HEK293T (cell line): ENCODE measurements around the gene JARID2.

ENCODE experiments used
- ARNT ChIP-seq: fragments of 450-650 bp; IDR thresholded peaks from 2 replicates; pipeline ENCODE4 v1.6.1; 2017; ENCODE audit warnings: mild to moderate bottlenecking
- ELF4 ChIP-seq: fragments of 450-650 bp; IDR thresholded peaks from 2 replicates; pipeline ENCODE4 v1.6.1; 2017; ENCODE audit warnings: antibody characterized with exemption
- FOXM1 ChIP-seq: fragments of 450-650 bp; IDR thresholded peaks from 2 replicates; pipeline ENCODE4 v1.6.1; 2017; ENCODE audit warnings: mild to moderate bottlenecking, borderline replicate concordance
- NFRKB ChIP-seq: fragments of 450-650 bp; IDR thresholded peaks from 2 replicates; pipeline ENCODE4 v1.6.1; 2016; ENCODE audit warnings: mild to moderate bottlenecking, moderate library complexity
- SP1 ChIP-seq: fragments of 450-650 bp; IDR thresholded peaks from 2 replicates; pipeline ENCODE4 v1.6.1; 2017
- TF ChIP-seq, protein P1 (sequence below): fragments of 450-650 bp; IDR thresholded peaks from 2 replicates; pipeline ENCODE4 v1.6.1; 2016

GRCh38 chr6:15491255-15491985, 245.6 kb downstream of the JARID2 start:
- TF ChIP-seq, protein P1, sequence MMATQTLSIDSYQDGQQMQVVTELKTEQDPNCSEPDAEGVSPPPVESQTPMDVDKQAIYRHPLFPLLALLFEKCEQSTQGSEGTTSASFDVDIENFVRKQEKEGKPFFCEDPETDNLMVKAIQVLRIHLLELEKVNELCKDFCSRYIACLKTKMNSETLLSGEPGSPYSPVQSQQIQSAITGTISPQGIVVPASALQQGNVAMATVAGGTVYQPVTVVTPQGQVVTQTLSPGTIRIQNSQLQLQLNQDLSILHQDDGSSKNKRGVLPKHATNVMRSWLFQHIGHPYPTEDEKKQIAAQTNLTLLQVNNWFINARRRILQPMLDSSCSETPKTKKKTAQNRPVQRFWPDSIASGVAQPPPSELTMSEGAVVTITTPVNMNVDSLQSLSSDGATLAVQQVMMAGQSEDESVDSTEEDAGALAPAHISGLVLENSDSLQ, result no peak
- TF ChIP-seq NFRKB (no peak), FOXM1 (no peak), ELF4 (no peak), ARNT (no peak), SP1 (no peak)
